Cardiac septum (tissue), 1 donor: ENCODE results near the gene CYP11A1. TPM values are rescaled to one million over a fixed set of nuclear protein-coding genes. Genes with fewer than 3 reads are reported as not detected.

Experiments used
- DNase-seq: peaks from one replicate; pipeline ENCODE4 v3.0.0-alpha.2; 2020; ENCODE audit warnings: low spot score
- intact Hi-C: fragments of 100-400 bp; cut with DNase I; formaldehyde crosslinking; loops from one replicate; pipeline ENCODE4 v1.14.0; 2022
- total RNA-seq: library from RNA; stranded (reverse); fragmentation: NEBNext Ultra II Directional; extraction: Animal tissue kit (Norgen Biotek cat#: 25700); gene quantifications from one replicate; pipeline ENCODE4 v1.2.1, GENCODE V29; 2021
- donor health status: DM: no; HTN: no; CAD: no.

Gene CYP11A1
- total RNA-seq, 1 donor from 2014 or later = 2.5 TPM

- DNase-seq = no peak
- intact Hi-C loops = no loop called here
Observed at GRCh38 chr15:74402337-74402841, 34.9 kb upstream of the CYP11A1 start.

- intact Hi-C loops = no loop called here
- no peak for DNase-seq
Observed at GRCh38 chr15:74400915-74401757, 33.7 kb upstream of the CYP11A1 start.

- no peak for DNase-seq
- intact Hi-C loops = no loop called here
Observed at GRCh38 chr15:74400313-74400860, 32.9 kb upstream of the CYP11A1 start.

GRCh38 chr15:74399511-74400312, 32.3 kb upstream of the CYP11A1 start:
- DNase-seq = no peak
- intact Hi-C loops = no loop called here

GRCh38 chr15:74399100-74399499, 31.7 kb upstream of the CYP11A1 start:
- no peak for DNase-seq
- intact Hi-C loops = no loop called here

- no peak for DNase-seq
- intact Hi-C loops = no loop called here
Observed at GRCh38 chr15:74398183-74398582, 30.7 kb upstream of the CYP11A1 start.

GRCh38 chr15:74397239-74398068, 30.0 kb upstream of the CYP11A1 start:
- intact Hi-C loops = no loop called here
- DNase-seq = no peak

- no peak for DNase-seq
- intact Hi-C loops = no loop called here
Observed at GRCh38 chr15:74396445-74397238, 29.2 kb upstream of the CYP11A1 start.

GRCh38 chr15:74396146-74396438, 28.6 kb upstream of the CYP11A1 start:
- DNase-seq = no peak
- intact Hi-C loops = no loop called here

GRCh38 chr15:74395319-74396145, 28.1 kb upstream of the CYP11A1 start:
- intact Hi-C loops = no loop called here
- no peak for DNase-seq

GRCh38 chr15:74394090-74394846, 26.8 kb upstream of the CYP11A1 start:
- no peak for DNase-seq
- intact Hi-C loops = no loop called here

GRCh38 chr15:74393423-74393822, 26.0 kb upstream of the CYP11A1 start:
- intact Hi-C loops = no loop called here
- no peak for DNase-seq

GRCh38 chr15:74392902-74393301, 25.5 kb upstream of the CYP11A1 start:
- intact Hi-C loops = no loop called here
- no peak for DNase-seq

- no peak for DNase-seq
- intact Hi-C loops = no loop called here
Observed at GRCh38 chr15:74392451-74392830, 25.0 kb upstream of the CYP11A1 start.

- intact Hi-C loops = no loop called here
Observed at GRCh38 chr15:74391582-74392450, 24.4 kb upstream of the CYP11A1 start.

GRCh38 chr15:74390647-74391288, 23.3 kb upstream of the CYP11A1 start:
- DNase-seq = no peak
- intact Hi-C loops = no loop called here

More at GRCh38 chr15:74391582-74392450, 24.4 kb upstream of the CYP11A1 start:
- no peak for DNase-seq
